Prostate gland (tissue), 2 donors: ENCODE data around the gene ARMCX4. TPM values are rescaled to one million over a fixed set of nuclear protein-coding genes. Genes with fewer than 3 reads are reported as not detected.
"Not testable (repeated sequence)": the region's sequence is repeated elsewhere in the genome, so short reads cannot be mapped to it uniquely, and the experiment has no call there.

Experiments used
- DNase-seq: peaks from one replicate; pipeline ENCODE4 v3.0.0-alpha.2; 2019; ENCODE audit warnings: low spot score
- H3K27ac ChIP-seq, 2 donors: fragments of 200-600 bp; sonication (generic); 2 replicates each; pipeline ENCODE4 v1.5.1; 2017 to 2019
- H3K27me3 ChIP-seq: fragments of 200-600 bp; sonication (generic); replicated peaks from 2 replicates; pipeline ENCODE4 v1.5.1; 2019; ENCODE audit not compliant: insufficient read depth
- H3K36me3 ChIP-seq, 2 donors: fragments of 200-600 bp; sonication (generic); 1 replicate in 1 of 2; 2 replicates in 1 of 2; pipeline versions ENCODE4 v1.5.1 to v1.8.1; 2017 to 2019
- H3K4me1 ChIP-seq: fragments of 200-600 bp; sonication (generic); replicated peaks from 2 replicates; pipeline ENCODE4 v1.5.1; 2019
- H3K4me3 ChIP-seq, 2 donors: fragments of 200-600 bp; sonication (generic); 2 replicates each; pipeline ENCODE4 v1.5.1; 2017 to 2019
- H3K9me3 ChIP-seq: fragments of 200-600 bp; sonication (generic); 2 replicates; pipeline ENCODE4 v1.5.1; 2017
- CTCF ChIP-seq, 4 experiments: fragments of 200-600 bp in 2 of 4; fragments of 450-650 bp in 2 of 4; sonication (generic) in 2 of 4; IDR thresholded peaks; 1 replicate in 3 of 4; 2 replicates in 1 of 4; pipeline ENCODE4 v1.5.1; 2016 to 2019; ENCODE audit warnings: antibody characterized with exemption in 4 of 4, mild to moderate bottlenecking in 2 of 4, moderate library complexity in 2 of 4
- POLR2A ChIP-seq: fragments of 450-650 bp; IDR thresholded peaks from one replicate; pipeline ENCODE4 v1.6.1; 2016; ENCODE audit warnings: antibody characterized with exemption, mild to moderate bottlenecking
- POLR2AphosphoS5 ChIP-seq: sonication (generic); formaldehyde crosslinking; IDR thresholded peaks from one replicate; pipeline ENCODE4 v1.6.1; 2017; ENCODE audit warnings: antibody characterized with exemption
- WGBS: methylation state at CpG from one replicate; pipeline ENCODE4 v1.1.5; 2018; 5-methylcytosine and 5-hydroxymethylcytosine counted together
- intact Hi-C: fragments of 100-400 bp; cut with DNase I; formaldehyde crosslinking; loops from one replicate; pipeline ENCODE4 v1.14.2; 2022
- total RNA-seq, 2 donors: library from RNA; depleted of rRNA; stranded (reverse); fragments of >200 nt; gene quantifications; one replicate each; pipeline ENCODE4 v1.1.0, GENCODE V29; 2016

The ARMCX4 gene
- total RNA-seq, 2 donors from 2014 or later = 13.8 to 16.6 TPM

- no peaks in the 10 kb centered on the region for H3K27me3 ChIP-seq
- no peaks in the 10 kb centered on the region for H3K9me3 ChIP-seq
- no peak for TF ChIP-seq CTCF (IDR thresholded peaks at IDR 0.05)
- no peak for TF ChIP-seq POLR2A
- TF ChIP-seq POLR2AphosphoS5 = no peak
- intact Hi-C loops = no loop called here
- H3K4me1 ChIP-seq = no peaks in the 10 kb centered on the region
- DNase-seq = no peak
- no peaks in the 10 kb centered on the region for H3K36me3 ChIP-seq
- H3K4me3 ChIP-seq = no peak overlapping the region
- H3K27ac ChIP-seq = no peak overlapping the region
- WGBS = 41% methylated on average over 3 of the region's 3 CpGs
Measured at GRCh38 chrX:101483705-101484104, 1.6 kb upstream of the ARMCX4 start.

DNA sequence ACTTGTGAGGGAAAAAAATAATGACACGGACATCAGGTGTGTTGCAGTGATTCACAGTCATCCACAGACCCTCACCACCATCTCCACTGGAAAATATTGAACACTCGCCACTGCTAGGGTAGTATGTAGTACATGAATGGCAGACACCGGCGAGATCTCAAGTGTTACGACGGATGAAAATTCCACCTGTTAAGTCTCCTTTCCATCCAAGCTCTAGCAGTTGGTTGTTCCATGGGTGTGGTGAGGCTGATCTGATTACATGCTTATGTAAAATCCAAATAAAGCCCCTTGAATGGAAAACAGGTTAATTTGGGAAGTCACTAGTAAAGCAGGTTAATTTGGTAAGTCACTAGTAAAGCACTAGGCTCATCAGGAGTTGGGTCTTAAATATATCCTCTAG lies 1.1 kb upstream of the ARMCX4 start:
- no peaks in the 10 kb centered on the region for H3K4me1 ChIP-seq
- TF ChIP-seq CTCF (IDR thresholded peaks at IDR 0.05) (no peak), POLR2A (no peak), POLR2AphosphoS5 (no peak)
- intact Hi-C loops = no loop called here
- DNase-seq = no peak
- H3K27me3 ChIP-seq = no peaks in the 10 kb centered on the region
- no peaks in the 10 kb centered on the region for H3K9me3 ChIP-seq
- H3K4me3 ChIP-seq = no peak overlapping the region
- H3K27ac ChIP-seq = no peak overlapping the region
- 93% methylated on average over 6 of the region's 6 CpGs for WGBS
- H3K36me3 ChIP-seq = no peaks in the 10 kb centered on the region

GRCh38 chrX:101488796-101489195 lies 3.5 kb downstream of the ARMCX4 start:
- no peaks in the 10 kb centered on the region for H3K27me3 ChIP-seq
- H3K27ac ChIP-seq = no peak overlapping the region
- TF ChIP-seq POLR2A (no peak), CTCF (IDR thresholded peaks at IDR 0.05) (no peak), POLR2AphosphoS5 (no peak)
- 89% methylated on average over 2 of the region's 2 CpGs for WGBS
- intact Hi-C loops = no loop called here
- no peaks in the 10 kb centered on the region for H3K9me3 ChIP-seq
- H3K36me3 ChIP-seq = no peaks in the 10 kb centered on the region
- no peaks in the 10 kb centered on the region for H3K4me1 ChIP-seq
- DNase-seq = no peak
- no peak overlapping the region for H3K4me3 ChIP-seq

DNA sequence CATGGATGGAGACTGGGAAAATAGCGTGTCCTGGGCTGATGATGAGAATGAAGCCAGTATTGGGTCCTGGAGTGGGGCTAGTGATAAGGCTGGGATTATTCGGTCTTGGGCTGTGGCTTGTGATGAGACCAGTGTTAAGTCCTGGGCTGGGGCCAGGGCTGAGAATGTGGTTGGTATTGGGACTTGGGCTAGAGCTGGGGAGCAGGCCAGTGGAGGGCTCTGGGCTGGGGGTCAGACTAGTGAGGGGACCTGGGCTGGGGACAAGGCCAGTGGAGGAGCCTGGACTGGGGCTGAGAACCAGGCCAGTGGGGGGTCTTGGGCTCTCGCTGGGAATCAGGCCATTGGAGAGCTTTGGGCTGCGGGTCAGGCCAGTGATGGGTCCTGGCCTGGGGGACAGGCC lies 6.7 kb downstream of the ARMCX4 start:
- Histone ChIP-seq H3K4me3 (no peak overlapping the region), H3K27me3 (no peaks in the 10 kb centered on the region), H3K27ac (no peak overlapping the region), H3K4me1 (no peaks in the 10 kb centered on the region), H3K9me3 (no peaks in the 10 kb centered on the region), H3K36me3 (no peaks in the 10 kb centered on the region)
- no peak for DNase-seq
- intact Hi-C loops = no loop called here
- 97% methylated on average over 4 of the region's 4 CpGs for WGBS
- TF ChIP-seq POLR2AphosphoS5 = no peak
- TF ChIP-seq POLR2A = no peak
- TF ChIP-seq CTCF (IDR thresholded peaks at IDR 0.05) = no peak

GRCh38 chrX:101493225-101493624 lies 8.0 kb downstream of the ARMCX4 start:
- Histone ChIP-seq H3K27me3 (no peaks in the 10 kb centered on the region), H3K4me1 (no peaks in the 10 kb centered on the region), H3K4me3 (no peak overlapping the region), H3K36me3 (no peaks in the 10 kb centered on the region), H3K9me3 (no peaks in the 10 kb centered on the region), H3K27ac (peak overlapping the region in 1 of 2 donors; percentile 19)
- intact Hi-C loops = no loop called here
- TF ChIP-seq POLR2AphosphoS5 = no peak
- no peak for TF ChIP-seq CTCF (IDR thresholded peaks at IDR 0.05)
- no peak for TF ChIP-seq POLR2A
- WGBS = 71% methylated on average over 1 of the region's 1 CpG
- no peak for DNase-seq

DNA sequence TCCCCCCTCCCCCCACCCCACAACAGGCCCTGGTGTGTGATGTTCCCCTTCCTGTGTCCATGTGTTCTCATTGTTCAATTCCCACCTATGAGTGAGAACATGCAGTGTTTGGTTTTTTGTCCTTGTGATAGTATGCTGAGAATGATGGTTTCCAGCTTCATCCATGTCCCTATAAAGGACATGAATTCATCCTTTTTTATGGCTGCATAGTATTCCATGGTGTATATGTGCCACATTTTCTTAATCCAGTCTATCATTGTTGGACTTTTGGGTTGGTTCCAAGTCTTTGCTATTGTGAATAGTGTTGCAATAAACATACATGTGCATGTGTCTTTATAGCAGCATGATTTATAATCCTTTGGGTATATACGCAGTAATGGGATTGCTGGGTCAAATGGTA lies 17.7 kb downstream of the ARMCX4 start:
- intact Hi-C loops, H3K27me3 ChIP-seq, H3K9me3 ChIP-seq, H3K27ac ChIP-seq, H3K36me3 ChIP-seq, H3K4me3 ChIP-seq, H3K4me1 ChIP-seq, DNase-seq: not testable (repeated sequence)
- no CpG with 5 or more reads among the region's 1 CpG for WGBS
